ENCODE results near the gene RCBTB2.

- TF ChIP-seq POLR2AphosphoS5 (IDR thresholded peaks at IDR 0.05; ENCODE audit: low read depth, low read length) (no peak), TAF1 (IDR thresholded peaks at IDR 0.05; ENCODE audit: borderline replicate concordance, insufficient read depth, low read length) (no peak)
These were observed 21.2 kb downstream of the RCBTB2 start for GRCh38 chr13:48511621-48512230.
